Measurements from ENCODE around the gene ILKAP. TPM values are rescaled to one million over a fixed set of nuclear protein-coding genes. Genes with fewer than 3 reads are reported as not detected.

The ILKAP gene
- total RNA-seq, 1 experiment from 2014 or later = 31.6 TPM

DNA sequence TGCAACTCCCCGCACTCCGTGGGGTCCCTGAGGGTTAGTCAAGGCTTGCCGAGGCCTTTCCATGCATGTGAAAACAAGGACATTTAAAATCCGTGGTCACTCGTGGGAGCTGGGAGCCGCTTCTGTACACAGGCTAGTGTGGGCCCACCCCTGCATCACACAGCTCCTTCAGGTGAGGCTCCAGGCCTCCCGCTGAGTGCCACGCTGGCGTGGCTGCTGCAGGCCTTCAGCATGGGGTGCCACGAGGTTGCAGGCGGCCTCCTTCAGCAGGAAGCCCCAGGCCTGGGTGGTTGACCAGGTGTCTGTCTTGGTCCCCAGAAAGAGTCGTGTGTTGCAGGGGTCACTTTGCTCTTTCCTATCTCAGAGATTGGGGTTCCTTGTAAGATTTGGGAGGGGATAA lies 58.4 kb downstream of the ILKAP start:
- no peak for DNase-seq
- BruUV-seq (replicated peaks) = no TSS peak
- ChIA-PET CTCF (no interaction called here), POLR2A (no interaction called here)
- intact Hi-C loops (cut with micrococcal nuclease; ENCODE audit: unreplicated experiment) = no loop called here
- no peak overlapping the region for H3K4me3 ChIP-seq (ENCODE audit: low read depth, low read length)
- H3K4me3 Mint-ChIP-seq (ENCODE audit: unreplicated experiment) = no peak overlapping the region
- no peaks in the 10 kb centered on the region for H3K36me3 Mint-ChIP-seq (ENCODE audit: insufficient read depth, unreplicated experiment)
- no peaks in the 10 kb centered on the region for H3K4me1 Mint-ChIP-seq (ENCODE audit: low read depth, unreplicated experiment)
- no peaks in the 10 kb centered on the region for H3K9me3 ChIP-seq
- H3K27ac Mint-ChIP-seq (ENCODE audit: unreplicated experiment) = no peak overlapping the region
- no peaks in the 10 kb centered on the region for H3K9me3 Mint-ChIP-seq (ENCODE audit: unreplicated experiment)
- no peaks in the 10 kb centered on the region for H3K27me3 Mint-ChIP-seq (ENCODE audit: insufficient read depth, unreplicated experiment)
- H3K27me3 ChIP-seq (replicated peaks; ENCODE audit: control insufficient read depth, insufficient read depth, low read length) = no peaks in the 10 kb centered on the region
- TF ChIP-seq, protein P1, sequence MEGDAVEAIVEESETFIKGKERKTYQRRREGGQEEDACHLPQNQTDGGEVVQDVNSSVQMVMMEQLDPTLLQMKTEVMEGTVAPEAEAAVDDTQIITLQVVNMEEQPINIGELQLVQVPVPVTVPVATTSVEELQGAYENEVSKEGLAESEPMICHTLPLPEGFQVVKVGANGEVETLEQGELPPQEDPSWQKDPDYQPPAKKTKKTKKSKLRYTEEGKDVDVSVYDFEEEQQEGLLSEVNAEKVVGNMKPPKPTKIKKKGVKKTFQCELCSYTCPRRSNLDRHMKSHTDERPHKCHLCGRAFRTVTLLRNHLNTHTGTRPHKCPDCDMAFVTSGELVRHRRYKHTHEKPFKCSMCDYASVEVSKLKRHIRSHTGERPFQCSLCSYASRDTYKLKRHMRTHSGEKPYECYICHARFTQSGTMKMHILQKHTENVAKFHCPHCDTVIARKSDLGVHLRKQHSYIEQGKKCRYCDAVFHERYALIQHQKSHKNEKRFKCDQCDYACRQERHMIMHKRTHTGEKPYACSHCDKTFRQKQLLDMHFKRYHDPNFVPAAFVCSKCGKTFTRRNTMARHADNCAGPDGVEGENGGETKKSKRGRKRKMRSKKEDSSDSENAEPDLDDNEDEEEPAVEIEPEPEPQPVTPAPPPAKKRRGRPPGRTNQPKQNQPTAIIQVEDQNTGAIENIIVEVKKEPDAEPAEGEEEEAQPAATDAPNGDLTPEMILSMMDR (IDR thresholded peaks at IDR 0.05; ENCODE audit: insufficient read depth in 1 of 2, low read depth in 1 of 2, low read length in 1 of 2, severe bottlenecking in 1 of 2, unreplicated experiment in 1 of 2) = no peak
- H3K4me1 ChIP-seq = no peaks in the 10 kb centered on the region
- no peaks in the 10 kb centered on the region for H3K36me3 ChIP-seq (ENCODE audit: control insufficient read depth, insufficient read depth, low read length)

DNA sequence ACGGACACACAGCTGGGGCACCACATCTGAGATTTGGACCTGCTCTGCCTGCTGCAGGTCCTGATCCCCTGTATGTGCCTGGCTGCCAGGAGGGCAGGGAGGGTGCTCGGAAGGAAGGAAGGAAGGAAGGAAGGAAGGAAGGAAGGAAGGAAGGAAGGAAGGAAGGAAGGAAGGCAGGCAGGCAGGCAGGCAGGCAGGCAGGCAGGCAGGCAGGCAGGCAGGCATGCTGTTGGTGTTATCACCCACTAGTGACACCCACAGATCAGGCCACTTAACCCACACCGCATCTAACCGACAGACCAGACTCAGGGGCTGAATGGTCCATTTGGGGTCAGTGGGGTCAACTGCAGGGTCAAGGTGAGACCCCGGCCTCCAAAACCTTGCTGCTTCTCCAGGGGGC lies 59.2 kb downstream of the ILKAP start:
- no TSS peak for BruUV-seq (replicated peaks)
- Histone ChIP-seq H3K27me3 (replicated peaks; ENCODE audit: control insufficient read depth, insufficient read depth, low read length) (no peaks in the 10 kb centered on the region), H3K4me1 (no peaks in the 10 kb centered on the region), H3K36me3 (ENCODE audit: control insufficient read depth, insufficient read depth, low read length) (no peaks in the 10 kb centered on the region), H3K4me3 (ENCODE audit: low read depth, low read length) (no peak overlapping the region), H3K9me3 (no peaks in the 10 kb centered on the region)
- Mint-ChIP-seq H3K36me3 (ENCODE audit: insufficient read depth, unreplicated experiment) (no peaks in the 10 kb centered on the region), H3K4me3 (ENCODE audit: unreplicated experiment) (no peak overlapping the region), H3K4me1 (ENCODE audit: low read depth, unreplicated experiment) (no peaks in the 10 kb centered on the region), H3K27me3 (ENCODE audit: insufficient read depth, unreplicated experiment) (no peaks in the 10 kb centered on the region), H3K27ac (ENCODE audit: unreplicated experiment) (no peak overlapping the region), H3K9me3 (ENCODE audit: unreplicated experiment) (no peaks in the 10 kb centered on the region)
- ChIA-PET POLR2A (no interaction called here), CTCF (no interaction called here)
- TF ChIP-seq, protein P1 (IDR thresholded peaks at IDR 0.05; ENCODE audit: insufficient read depth in 1 of 2, low read depth in 1 of 2, low read length in 1 of 2, severe bottlenecking in 1 of 2, unreplicated experiment in 1 of 2) = no peak
- intact Hi-C loops (cut with micrococcal nuclease; ENCODE audit: unreplicated experiment) = no loop called here
- DNase-seq = no peak

DNA sequence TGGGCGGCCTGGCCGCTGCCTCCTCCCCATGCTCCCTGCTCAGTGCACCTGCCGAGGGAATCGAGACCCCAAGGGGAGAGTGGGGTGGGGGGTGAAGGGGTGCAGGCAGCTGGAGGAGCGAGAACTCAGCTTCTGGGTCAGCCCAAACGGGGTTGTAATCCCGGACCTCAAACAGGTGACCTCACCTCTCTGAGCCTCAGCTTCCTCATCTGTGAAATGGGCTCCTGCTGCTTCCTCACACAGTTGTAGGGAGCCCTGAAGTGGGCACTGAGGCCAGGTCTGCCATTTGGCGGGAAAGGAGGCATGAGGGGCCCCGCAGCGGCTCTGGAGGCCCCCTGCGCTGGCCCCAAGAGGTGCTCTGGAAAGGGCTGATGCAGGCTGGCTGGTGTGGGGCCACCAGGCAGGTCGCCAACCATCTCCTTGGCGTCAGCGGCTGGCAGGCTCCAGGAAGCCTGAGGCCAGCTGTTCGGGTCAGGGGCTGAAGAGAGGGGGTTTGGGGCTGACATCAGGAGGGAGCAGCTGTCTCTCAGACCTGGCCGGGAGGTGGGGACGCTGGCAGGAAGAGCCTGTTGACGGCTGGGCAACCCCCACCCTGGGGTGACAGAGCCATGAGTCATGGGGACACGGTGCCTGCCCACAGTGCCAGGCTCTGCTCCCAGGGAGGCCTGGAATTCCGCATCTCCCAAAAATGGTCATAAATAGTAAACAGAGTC lies 60.1 kb downstream of the ILKAP start:
- intact Hi-C loops (cut with micrococcal nuclease; ENCODE audit: unreplicated experiment) = no loop called here
- no TSS peak for BruUV-seq (replicated peaks)

More for the DNA sequence above, 60.1 kb downstream of the ILKAP start:
- no peaks in the 10 kb centered on the region for H3K27me3 Mint-ChIP-seq (ENCODE audit: insufficient read depth, unreplicated experiment)
- no peak overlapping the region for H3K27ac Mint-ChIP-seq (ENCODE audit: unreplicated experiment)
- Histone ChIP-seq H3K27me3 (replicated peaks; ENCODE audit: control insufficient read depth, insufficient read depth, low read length) (no peaks in the 10 kb centered on the region), H3K36me3 (ENCODE audit: control insufficient read depth, insufficient read depth, low read length) (no peaks in the 10 kb centered on the region), H3K4me1 (no peaks in the 10 kb centered on the region), H3K9me3 (no peaks in the 10 kb centered on the region), H3K4me3 (ENCODE audit: low read depth, low read length) (no peak overlapping the region)
- H3K4me3 Mint-ChIP-seq (ENCODE audit: unreplicated experiment) = no peak overlapping the region
- CTCF ChIA-PET = no interaction called here
- H3K4me1 Mint-ChIP-seq (ENCODE audit: low read depth, unreplicated experiment) = no peaks in the 10 kb centered on the region
- no peaks in the 10 kb centered on the region for H3K9me3 Mint-ChIP-seq (ENCODE audit: unreplicated experiment)
- TF ChIP-seq, protein P1 (IDR thresholded peaks at IDR 0.05; ENCODE audit: insufficient read depth in 1 of 2, low read depth in 1 of 2, low read length in 1 of 2, severe bottlenecking in 1 of 2, unreplicated experiment in 1 of 2) = no peak
- POLR2A ChIA-PET = no interaction called here
- DNase-seq = no peak
- H3K36me3 Mint-ChIP-seq (ENCODE audit: insufficient read depth, unreplicated experiment) = no peaks in the 10 kb centered on the region
